ENCODE results near the gene DNAH7. TPM values are rescaled to one million over a fixed set of nuclear protein-coding genes. Genes with fewer than 3 reads are reported as not detected.

DNAH7 gene
- total and polyA plus RNA-seq, 2 of the 4 experiments (the other 2 are of a cell fraction) = 0.22 to 0.36 TPM

DNA sequence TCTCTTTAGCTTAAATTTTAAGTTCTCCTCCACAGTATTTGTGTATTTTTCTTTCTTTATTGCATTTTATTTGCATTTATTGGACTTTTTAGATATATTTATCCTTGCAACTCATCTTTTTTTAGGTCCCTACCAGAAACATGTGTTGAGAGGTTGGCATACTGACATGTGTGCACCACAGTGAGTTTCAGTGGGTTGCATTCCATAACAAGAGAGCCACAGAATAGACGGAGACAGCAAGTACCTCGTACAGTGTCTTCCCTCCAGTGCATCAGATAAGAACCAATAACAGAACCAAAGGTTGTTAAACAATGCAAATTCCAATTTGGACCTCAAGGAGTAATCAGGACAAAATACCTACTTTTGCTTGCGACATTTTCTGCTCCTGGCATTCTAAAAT lies 111.9 kb downstream of the DNAH7 start:
- in situ Hi-C loops (cut with MboI; ENCODE audit: low sequenced_read_pairs) (no loop called here), dilution Hi-C loops (cut with HindIII; ENCODE audit: low sequenced_read_pairs, unreplicated experiment) (no loop called here), intact Hi-C loops (cut with micrococcal nuclease) (loop anchor here (5.0 kb wide), 1 partner anchor 1229 kb away; no protein-coding TSS in a partner anchor)
- no peak overlapping the region for H4K5ac ChIP-seq (ENCODE audit: low read depth, low read length)
- WGBS, 2 experiments (ENCODE audit: extremely low coverage in 2 of 2, insufficient read length in 1 of 2) = no CpG with 5 or more reads among the region's 3 CpGs
- H3K9ac ChIP-seq (ENCODE audit: low read depth, low read length) = no peak overlapping the region
- H3K4me1 ChIP-seq (ENCODE audit: control insufficient read depth, insufficient read depth, low read length) = no peaks in the 10 kb centered on the region
- H3K79me1 ChIP-seq (ENCODE audit: low read depth in 1 of 2, low read length in 2 of 2) = no peaks in the 10 kb centered on the region
- no peak overlapping the region for H3K4ac ChIP-seq (ENCODE audit: low read depth, low read length)
- H3K4me2 ChIP-seq (ENCODE audit: low read depth, low read length) = no peak overlapping the region
- H3K27me3 ChIP-seq (ENCODE audit: control insufficient read depth, insufficient read depth, low read length) = no peaks in the 10 kb centered on the region; the same call in 1 of the 2 replicates
- no peak overlapping the region for H3K4me3 ChIP-seq (ENCODE audit: insufficient read depth, low read depth, low read length)
- no peak overlapping the region for H2AK5ac ChIP-seq (ENCODE audit: low read depth, low read length)
- H2BK20ac ChIP-seq (ENCODE audit: low read depth, low read length) = no peak overlapping the region
- DNase-seq (no peak), ATAC-seq (ENCODE audit: low read depth) (no peak)
- no peak overlapping the region for H2BK15ac ChIP-seq (ENCODE audit: low read depth, low read length)
- no peak overlapping the region for H2AK9ac ChIP-seq (replicated peaks; ENCODE audit: low read depth, low read length, poor library complexity)
- H3K56ac ChIP-seq (ENCODE audit: extremely low read depth, insufficient read depth, low read length) = no peak overlapping the region
- H3K27ac ChIP-seq (ENCODE audit: insufficient read depth, low read length) = no peak overlapping the region
- ChIA-PET CTCF (no interaction called here), POLR2A (ENCODE audit: unreplicated experiment) (no interaction called here)
- H2AFZ ChIP-seq (replicated peaks; ENCODE audit: low read length, poor library complexity) = no peak overlapping the region
- no peak overlapping the region for H3K18ac ChIP-seq (ENCODE audit: low read depth, low read length)
- H4K20me1 ChIP-seq (ENCODE audit: insufficient read depth, low read length) = no peaks in the 10 kb centered on the region
- no peaks in the 10 kb centered on the region for H3K36me3 ChIP-seq (ENCODE audit: control insufficient read depth, insufficient read depth, low read length)
- no peak overlapping the region for H4K91ac ChIP-seq (ENCODE audit: insufficient read depth, low read depth, low read length)
- no TSS peak for BruUV-seq (replicated peaks)
- H3K9me1 ChIP-seq (ENCODE audit: insufficient read depth, low read length) = no peaks in the 10 kb centered on the region
- TF ChIP-seq NFE2L2 (IDR thresholded peaks at IDR 0.05; ENCODE audit: low read depth, low read length) (no peak), RCOR1 (IDR thresholded peaks at IDR 0.05; ENCODE audit: insufficient replicate concordance, low read length) (no peak), POLR2A (IDR thresholded peaks at IDR 0.05; ENCODE audit: low read depth, low read length) (no peak), CHD1 (IDR thresholded peaks at IDR 0.05; ENCODE audit: low read depth, low read length) (no peak)
- TF ChIP-seq, protein P1, sequence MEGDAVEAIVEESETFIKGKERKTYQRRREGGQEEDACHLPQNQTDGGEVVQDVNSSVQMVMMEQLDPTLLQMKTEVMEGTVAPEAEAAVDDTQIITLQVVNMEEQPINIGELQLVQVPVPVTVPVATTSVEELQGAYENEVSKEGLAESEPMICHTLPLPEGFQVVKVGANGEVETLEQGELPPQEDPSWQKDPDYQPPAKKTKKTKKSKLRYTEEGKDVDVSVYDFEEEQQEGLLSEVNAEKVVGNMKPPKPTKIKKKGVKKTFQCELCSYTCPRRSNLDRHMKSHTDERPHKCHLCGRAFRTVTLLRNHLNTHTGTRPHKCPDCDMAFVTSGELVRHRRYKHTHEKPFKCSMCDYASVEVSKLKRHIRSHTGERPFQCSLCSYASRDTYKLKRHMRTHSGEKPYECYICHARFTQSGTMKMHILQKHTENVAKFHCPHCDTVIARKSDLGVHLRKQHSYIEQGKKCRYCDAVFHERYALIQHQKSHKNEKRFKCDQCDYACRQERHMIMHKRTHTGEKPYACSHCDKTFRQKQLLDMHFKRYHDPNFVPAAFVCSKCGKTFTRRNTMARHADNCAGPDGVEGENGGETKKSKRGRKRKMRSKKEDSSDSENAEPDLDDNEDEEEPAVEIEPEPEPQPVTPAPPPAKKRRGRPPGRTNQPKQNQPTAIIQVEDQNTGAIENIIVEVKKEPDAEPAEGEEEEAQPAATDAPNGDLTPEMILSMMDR (conservative IDR thresholded peaks at IDR 0.05; ENCODE audit: low read depth, low read length) = no peak
- no peak overlapping the region for H2BK5ac ChIP-seq (ENCODE audit: low read depth, low read length, poor library complexity, severe bottlenecking)
- H3K14ac ChIP-seq (replicated peaks; ENCODE audit: low read depth, low read length) = no peak overlapping the region
- H3K9me3 ChIP-seq (ENCODE audit: control insufficient read depth, insufficient read depth, low read length) = no peaks in the 10 kb centered on the region
- no peak overlapping the region for H2BK120ac ChIP-seq (ENCODE audit: low read depth, low read length)
- H3K23ac ChIP-seq (ENCODE audit: low read depth, low read length) = no peak overlapping the region
- no peak overlapping the region for H4K8ac ChIP-seq (ENCODE audit: low read depth in 2 of 2, low read length in 2 of 2)

Measured in IMR-90 (cell line).